Mucosa of gallbladder (tissue), 1 donor: Measurements from ENCODE around the gene SDCCAG8. TPM values are rescaled to one million over a fixed set of nuclear protein-coding genes. Genes with fewer than 3 reads are reported as not detected.
"Not testable (repeated sequence)": the region's sequence is repeated elsewhere in the genome, so short reads cannot be mapped to it uniquely, and the experiment has no call there.

Source experiments
- DNase-seq: peaks from one replicate; pipeline ENCODE4 v3.0.0-alpha.2; 2020; ENCODE audit warnings: low spot score
- total RNA-seq: library from RNA; stranded (reverse); gene quantifications from one replicate; pipeline ENCODE4 v1.2.1, GENCODE V29; 2021
- donor health status: DM: no; HTN: no; CAD: no.

Gene SDCCAG8
- total RNA-seq, 1 donor from 2014 or later = 46.1 TPM

GRCh38 chr1:243332440-243332839, 76.6 kb downstream of the SDCCAG8 start:
- DNase-seq = no peak

GRCh38 chr1:243335292-243335691, 79.5 kb downstream of the SDCCAG8 start:
- no peak for DNase-seq

GRCh38 chr1:243336163-243336562, 80.3 kb downstream of the SDCCAG8 start:
- DNase-seq = no peak

- not testable (repeated sequence) for DNase-seq
These were observed 83.0 kb downstream of the SDCCAG8 start for GRCh38 chr1:243338848-243339247.

DNA sequence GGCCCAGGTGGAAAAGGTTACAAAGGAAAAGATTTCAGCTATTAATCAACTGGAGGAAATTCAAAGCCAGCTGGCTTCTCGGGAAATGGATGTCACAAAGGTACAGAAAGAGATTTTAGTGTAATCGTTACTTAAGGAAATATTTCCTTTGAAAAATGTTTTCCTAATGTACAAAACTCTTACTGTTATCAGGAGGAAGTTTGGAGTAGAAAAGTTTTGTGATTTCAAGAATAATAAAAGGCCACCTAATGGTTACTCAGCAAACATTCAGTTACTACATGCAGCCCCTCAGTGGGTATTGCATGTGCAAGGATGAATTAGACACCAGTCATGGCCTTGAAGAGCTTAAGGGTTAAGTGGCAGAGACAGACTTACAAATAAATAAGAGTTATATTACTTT, 85.2 kb downstream of the SDCCAG8 start:
- DNase-seq = no peak

DNA sequence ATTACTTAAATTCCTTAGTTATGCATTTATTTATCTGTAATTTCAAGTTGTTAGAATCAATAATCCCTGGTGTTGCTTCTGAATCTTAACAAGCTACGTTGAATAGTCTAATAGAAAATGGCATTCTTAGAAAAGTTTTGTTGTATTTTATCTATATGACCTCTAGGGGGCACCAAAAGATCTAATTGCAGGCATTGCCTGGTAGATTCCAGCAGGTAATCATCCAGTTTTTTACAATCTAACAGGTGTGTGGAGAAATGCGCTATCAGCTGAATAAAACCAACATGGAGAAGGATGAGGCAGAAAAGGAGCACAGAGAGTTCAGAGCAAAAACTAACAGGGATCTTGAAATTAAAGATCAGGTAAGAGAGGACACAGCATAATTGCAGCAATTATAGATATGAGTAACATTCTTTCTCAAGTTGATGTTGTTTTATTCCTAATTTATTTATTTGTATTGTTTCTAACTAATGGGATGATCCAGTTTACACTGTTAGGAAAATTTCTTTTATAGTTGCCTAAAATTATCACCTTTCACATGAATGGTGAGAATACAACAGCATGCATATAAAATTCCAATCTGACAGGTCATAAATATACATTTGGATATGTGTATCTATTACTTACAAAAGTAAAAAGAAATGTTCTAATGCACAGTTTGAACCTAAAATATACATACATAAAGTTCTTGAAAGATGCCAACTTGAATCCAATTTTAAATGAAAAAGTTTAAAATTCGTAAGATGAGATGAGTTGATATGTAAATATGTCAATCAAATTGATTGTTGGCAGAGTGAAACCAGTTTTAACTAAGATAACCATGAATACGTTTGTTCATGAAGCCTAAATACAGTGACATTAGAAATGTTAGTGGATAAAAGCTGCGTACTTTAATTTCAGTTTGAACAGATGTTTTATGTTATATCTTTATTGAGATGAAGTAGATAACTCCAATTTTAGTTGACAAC, 88.4 kb downstream of the SDCCAG8 start:
- no peak for DNase-seq

DNA sequence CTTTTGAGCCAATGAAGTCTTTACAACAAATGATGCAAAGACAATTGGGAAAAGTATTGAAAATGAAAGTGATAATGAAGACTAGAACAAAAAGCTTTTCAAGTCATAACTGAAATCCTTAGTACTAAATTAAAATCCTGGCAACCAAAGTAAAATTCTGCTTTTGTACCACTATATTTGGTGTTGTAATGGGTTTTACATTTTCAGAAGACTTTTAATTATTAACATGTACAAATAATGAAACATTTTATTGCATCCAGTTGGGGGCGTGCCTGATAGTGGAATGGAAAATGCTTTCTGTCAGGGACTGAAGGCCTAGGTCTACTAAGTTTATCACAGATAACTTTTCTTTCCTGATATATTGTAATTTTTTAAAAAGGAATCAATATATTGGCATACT, 89.4 kb downstream of the SDCCAG8 start:
- DNase-seq = no peak

DNA sequence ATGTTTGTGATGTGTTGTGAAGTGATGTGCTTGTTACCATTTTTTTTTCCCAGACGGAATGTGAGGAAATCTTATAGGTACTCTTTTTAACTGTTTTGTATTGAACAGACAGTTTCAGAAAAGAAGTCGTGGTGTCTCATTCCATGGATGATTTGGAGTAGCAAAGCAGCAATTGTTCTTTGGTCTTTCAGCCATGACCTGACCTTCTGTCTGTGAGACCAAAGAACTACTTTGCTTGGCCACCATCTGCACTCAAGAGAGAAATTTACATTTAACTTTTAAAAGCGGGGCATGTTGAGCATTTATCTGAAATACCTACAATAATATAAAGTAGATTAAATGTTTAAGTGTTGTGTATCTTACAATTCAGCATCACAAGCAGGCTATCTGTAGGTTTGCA, 90.2 kb downstream of the SDCCAG8 start:
- DNase-seq = no peak

DNA sequence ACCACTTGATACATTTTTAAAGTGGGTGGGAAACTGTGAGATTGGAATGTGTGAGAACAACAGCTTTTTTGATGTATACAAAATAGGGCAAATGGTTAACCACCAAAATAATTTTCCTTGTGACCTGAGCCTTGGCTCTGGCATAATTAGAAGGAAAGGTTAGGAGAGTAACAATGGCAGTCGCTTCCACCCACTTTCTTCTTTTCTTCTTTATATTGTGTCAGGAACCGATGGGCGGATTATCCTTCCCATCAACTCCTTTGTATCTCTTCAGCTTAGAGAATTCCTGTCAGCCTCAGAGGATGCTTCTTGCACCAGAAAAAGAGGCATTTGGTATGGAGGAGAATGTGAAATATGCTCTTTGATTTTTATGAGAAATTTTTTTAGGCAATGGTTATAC, 90.6 kb downstream of the SDCCAG8 start:
- no peak for DNase-seq

DNA sequence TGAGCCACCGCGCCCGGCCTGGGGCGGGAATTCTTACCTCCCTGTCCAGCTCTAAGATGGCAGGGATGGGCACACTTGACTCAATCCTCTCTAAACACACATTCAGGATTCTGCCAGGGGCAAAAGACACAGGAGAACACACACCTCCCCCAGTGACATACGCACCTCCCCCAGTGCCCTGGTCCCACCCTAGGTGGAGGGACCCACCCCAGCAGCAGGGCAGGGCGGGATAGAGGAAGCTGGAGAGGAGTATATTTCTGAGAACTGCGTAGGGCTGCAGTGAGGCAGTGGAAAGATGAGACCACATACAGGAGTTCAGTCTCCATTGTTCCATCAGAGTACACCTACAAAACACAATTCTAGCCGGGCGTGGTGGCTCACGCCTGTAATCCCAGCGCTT, 92.5 kb downstream of the SDCCAG8 start:
- DNase-seq = no peak

- no peak for DNase-seq
These were observed 93.3 kb downstream of the SDCCAG8 start for GRCh38 chr1:243349128-243349527.

- DNase-seq = no peak
These were observed 95.5 kb downstream of the SDCCAG8 start for GRCh38 chr1:243351337-243351736.

DNA sequence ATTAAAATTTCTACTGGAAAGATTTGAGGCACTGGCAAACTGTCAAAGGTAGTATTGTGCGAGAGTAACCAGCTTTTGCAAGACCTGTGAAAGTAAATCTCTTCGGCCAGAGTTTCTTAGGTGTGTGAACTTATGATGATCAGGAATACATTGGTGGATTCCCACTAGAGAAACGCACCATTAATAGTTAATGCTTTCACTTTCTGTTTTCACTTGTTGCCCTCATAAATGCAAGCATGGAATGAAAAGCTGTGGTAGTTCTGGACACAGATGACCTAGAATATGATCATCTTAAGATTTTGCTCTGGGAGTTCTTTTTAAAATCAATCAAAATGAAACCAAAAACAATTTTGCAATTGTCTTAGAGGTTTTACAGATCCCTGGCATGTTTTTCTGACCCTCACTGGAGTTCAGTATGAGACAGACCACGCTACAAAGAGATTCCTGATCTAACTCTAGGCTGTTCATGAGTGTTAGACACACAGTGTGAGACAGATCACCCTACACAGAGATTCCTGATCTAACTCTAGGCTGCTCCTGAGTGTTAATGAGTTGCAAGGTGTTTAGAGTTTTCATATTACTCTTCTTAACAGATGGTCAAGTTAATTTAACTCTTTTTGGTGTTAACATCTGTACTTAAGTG, 98.8 kb downstream of the SDCCAG8 start:
- no peak for DNase-seq

- no peak for DNase-seq
These were observed 108.0 kb downstream of the SDCCAG8 start for GRCh38 chr1:243363832-243364231.

DNA sequence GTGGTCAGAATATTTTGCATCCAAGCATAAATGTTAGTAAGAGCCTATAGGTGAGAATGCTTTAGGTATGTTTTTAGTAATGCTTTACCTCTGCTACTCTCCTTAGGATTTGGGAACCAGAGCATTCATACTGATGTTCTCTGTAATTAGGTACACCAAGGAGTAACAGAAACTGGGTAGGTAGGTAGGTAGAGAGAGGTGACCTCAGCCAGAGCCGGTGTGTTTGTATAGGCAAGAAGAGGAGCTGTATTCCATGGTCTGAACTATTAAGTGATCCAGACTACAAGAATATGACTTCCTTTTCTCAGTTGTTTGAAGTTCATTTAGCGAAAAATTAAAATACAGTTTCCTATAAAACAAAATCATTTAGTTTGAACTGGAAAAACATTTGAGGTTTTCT, 108.5 kb downstream of the SDCCAG8 start:
- DNase-seq = no peak

DNA sequence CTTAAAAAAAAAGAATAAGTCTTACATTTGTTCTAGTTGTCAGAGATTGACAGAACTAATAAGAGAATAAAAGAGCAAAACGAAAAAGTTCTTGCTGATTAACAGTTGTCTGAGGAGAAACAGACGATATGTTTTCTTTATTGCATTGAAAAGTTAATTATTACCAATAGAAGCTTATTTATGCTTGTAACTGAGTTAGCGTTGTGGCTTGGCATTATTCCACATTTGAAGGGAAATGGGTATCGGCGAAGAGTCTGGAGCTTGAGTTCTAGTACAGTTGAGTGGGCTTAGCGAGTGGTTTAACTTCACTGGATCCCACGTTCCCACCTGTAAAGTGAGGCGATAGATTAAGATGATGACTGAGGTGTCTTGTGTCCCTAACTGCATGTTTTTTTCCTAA, 109.0 kb downstream of the SDCCAG8 start:
- DNase-seq = no peak

DNA sequence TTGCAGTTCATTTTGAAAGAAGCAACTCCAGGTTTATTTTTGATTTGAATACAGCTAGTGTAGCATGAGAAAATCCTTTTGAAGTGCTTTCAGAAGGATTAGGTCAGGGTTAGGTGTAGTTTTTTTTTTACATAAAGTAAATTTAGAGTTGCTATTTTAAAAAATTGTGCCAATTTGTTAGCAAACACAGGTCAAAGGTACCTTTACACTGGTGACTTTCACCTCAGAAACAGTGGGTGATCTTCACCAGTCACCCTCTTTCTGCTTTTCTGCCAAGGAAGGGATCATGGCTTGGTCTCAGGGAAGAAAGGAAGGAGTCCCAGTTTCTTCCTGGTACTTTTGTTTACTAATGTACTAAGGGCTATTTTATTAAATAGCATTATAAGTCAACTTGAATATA, 111.5 kb downstream of the SDCCAG8 start:
- DNase-seq = no peak

DNA sequence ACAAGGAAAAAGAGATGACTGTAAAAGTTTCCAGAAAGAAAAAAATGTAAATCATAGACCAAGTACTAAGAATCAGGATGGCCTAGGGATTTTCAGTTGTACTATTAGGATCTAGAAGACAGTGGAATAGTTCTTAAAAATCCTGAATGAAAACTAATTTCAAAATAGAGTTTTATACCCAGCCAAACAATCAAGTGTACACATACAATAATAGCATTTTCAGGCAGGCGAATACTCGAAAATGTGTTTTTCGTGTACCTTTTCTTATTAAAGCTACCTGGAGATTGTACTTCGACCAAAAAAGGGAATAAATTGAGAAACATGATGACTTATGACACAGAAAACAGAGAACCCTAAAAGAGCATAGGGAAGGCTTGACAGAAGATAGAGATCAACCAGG, 118.6 kb downstream of the SDCCAG8 start:
- DNase-seq = no peak

- DNase-seq = no peak
These were observed 119.8 kb downstream of the SDCCAG8 start for GRCh38 chr1:243375596-243375995.

- no peak for DNase-seq
These were observed 122.8 kb downstream of the SDCCAG8 start for GRCh38 chr1:243378669-243379068.

GRCh38 chr1:243379208-243379607, 123.4 kb downstream of the SDCCAG8 start:
- DNase-seq = no peak

- no peak for DNase-seq
These were observed 123.9 kb downstream of the SDCCAG8 start for GRCh38 chr1:243379706-243380105.

DNA sequence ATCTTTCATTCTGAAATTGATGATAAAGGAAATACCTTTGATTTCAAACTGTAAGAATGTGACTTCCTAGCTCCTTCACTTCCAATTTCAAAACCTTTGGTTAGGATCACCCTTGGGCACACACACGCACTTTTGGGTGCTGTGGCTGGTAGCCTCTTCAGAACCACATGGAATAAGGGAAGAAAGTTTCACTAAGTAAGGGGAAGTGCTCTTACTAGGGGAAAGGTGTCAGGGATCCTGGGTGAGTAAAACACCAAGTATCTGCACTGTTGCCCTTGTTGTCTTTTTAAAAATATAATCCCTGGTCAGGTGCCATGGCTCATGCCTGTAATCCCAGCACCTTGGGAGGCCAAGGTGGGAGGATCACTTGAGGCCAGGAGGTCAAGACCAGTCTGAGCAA, 132.4 kb downstream of the SDCCAG8 start:
- no peak for DNase-seq
